Ramos (cell line): ENCODE measurements around the gene FEM1A.
"Not testable (repeated sequence)": the region's sequence is repeated elsewhere in the genome, so short reads cannot be mapped to it uniquely, and the experiment has no call there.

Source experiments
- in situ Hi-C: fragments of 300-500 bp; cut with MboI; formaldehyde crosslinking; loops from one replicate; pipeline ENCODE4 v1.14.3; 2022; ENCODE audit warnings: low sequenced_read_pairs; ENCODE audit not compliant: unreplicated experiment

FEM1A gene

GRCh38 chr19:4791183-4792018 is at the start of gene FEM1A:
Gene FEM1A, plus strand, starts transcription at chr19:4791734. Its CDS starts 121 bp downstream, at chr19:4791855.
- in situ Hi-C loops = no loop called here

DNA sequence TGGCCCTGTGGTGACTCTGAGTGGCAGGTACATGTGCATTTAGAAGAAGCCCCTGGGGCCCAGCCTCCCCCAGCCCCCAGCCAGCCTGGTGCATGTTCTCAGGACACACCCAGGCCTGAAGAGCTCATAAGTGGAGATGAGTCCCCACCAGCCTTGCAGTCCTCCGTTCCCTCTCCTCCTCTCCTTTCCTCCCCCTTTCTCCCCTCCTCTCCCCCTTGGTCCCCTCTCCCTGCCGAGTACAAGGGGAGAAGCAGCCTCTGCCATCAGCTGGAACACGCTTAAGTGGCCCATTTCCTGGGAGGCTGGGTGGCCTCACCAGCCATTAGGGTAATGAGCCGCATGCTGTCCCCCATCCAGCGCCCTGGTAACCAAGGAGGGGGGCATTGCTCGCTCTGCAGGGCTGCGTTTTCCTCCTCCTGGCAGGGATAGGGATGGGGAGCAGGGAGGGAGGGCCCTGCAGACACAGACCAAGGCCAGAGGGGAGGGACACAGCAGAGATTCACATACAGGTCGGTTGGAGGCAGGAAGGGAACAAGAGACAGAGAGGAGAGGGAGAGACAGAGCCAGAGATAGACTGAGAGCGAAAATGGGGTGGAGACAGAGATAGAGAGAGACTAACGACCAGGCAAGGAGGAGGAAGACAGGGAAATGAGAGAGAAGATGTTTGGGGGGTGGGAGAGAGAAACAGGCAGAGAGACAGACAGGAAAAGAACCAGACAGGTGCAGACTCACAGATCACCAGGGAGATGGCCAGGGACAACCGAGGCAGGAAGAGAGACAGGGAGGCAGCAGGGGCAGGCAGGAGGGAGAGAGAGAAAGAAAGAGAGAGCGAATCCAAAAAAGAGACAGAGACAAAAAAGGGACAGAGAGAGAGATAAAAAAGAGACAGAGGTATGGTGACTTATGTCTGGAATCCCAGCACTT is 48.5 kb upstream of the FEM1A start:
- in situ Hi-C loops = no loop called here

- in situ Hi-C loops = no loop called here
Observed at GRCh38 chr19:4744451-4745174, 46.9 kb upstream of the FEM1A start.

DNA sequence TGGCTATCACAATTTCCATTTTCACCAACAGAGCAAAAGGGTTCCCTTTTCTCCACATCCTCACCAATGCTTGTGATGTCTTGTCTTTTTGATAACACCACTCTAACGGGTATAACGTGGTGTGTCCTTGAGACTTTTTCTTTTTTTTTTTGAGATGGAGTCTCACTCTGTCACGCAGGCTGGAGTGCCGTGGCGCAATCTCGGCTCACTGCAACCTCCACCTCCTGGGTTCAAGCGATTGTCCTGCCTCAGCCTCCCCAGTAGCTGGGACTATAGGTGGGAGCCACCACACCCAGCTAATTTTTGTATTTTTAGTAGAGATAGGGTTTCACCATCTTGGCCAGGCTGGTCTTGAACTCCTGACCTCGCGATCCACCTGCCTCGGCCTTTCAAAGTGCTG is 46.4 kb upstream of the FEM1A start:
- in situ Hi-C loops = not testable (repeated sequence)

DNA sequence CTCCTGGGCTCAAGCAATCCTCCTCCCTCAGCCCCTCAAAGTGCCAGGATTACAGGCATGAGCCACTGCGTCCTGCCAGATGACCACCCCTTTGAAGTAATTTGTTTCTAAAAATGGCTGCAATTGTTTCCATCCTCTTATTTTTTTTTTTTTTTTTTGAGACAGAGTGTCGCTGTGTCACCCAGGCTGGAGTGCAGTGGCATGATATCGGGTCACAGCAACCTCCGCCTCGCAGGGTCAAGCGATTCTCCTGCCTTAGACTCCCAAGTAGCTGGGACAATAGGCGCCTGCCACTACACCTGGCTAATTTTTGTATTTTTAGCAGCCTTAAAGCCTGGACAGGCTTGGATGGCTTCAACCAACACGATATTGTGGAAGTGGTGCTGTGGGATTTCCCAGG is 45.5 kb upstream of the FEM1A start:
- in situ Hi-C loops = no loop called here

DNA sequence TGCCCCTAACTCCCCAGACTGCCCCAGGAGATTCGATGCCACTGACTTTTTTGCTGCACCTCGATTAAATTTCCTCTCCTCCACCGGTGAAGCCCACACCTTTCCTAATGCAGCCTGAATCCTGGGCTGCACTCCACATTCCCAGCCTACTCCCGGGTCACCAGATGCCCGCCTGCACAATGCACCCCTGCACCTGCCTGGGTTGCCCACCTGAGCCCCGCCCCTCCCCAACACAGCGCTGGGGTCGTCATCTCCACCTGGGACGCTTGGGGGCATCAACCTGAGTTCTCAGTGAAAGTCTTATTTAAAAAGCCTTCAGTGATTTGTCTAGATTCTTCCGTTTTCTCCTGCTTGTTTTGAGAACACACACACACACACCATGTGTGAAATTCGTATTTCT is 43.3 kb upstream of the FEM1A start:
- in situ Hi-C loops = no loop called here

GRCh38 chr19:4748589-4748988 is 42.9 kb upstream of the FEM1A start:
- in situ Hi-C loops = no loop called here

DNA sequence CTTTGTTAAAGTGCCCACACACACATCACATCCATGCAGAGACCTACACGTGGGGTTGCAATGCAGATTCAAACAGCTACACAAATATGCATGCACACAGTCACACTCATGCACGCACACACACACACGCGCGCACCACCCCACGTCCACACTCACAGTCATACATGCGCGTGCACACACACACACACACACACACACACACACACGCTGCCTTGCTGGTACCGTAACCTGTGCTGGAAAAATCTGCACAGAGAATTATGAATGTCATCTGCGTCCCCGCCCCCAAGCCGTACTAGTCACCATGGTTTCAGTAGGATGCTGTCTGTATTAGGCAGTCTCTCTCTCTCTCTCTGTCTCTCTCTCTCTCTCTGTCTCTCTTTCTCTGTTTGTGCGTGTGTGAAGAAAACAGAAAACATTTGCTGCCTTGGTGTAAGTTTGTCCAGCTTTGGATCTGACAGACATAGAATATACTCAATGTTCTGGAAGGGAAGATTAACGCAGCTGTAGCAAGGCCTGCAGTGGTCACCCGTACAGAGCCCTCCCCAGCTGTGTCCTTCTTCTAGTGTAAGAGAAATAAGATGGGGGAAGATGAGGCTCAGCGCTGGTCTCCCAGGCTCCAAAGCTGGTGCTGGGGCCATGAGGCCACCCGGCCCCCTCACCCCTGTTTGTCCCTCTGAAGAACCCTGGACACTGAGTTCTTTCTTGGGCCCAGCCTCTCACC is 41.5 kb upstream of the FEM1A start:
- in situ Hi-C loops = no loop called here

DNA sequence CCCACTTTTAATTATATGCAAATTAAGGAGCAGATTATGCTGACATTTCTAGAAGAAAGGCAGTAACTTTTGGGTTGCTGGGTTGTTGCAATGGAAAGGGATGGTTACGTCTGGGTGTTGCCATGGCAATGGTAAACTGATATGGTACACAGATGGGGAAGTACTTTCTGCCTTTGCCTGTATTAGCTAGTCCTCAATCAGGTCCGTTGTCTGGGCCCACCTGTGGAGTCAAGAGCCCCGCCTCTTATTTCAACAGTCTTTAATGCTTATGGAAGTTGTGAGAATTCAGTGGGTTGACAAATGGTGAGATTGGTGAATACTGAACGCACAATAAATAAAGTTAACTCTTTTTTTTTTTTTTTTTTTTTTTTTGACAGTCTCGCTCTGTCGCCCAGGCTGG is 37.3 kb upstream of the FEM1A start:
- in situ Hi-C loops = no loop called here

DNA sequence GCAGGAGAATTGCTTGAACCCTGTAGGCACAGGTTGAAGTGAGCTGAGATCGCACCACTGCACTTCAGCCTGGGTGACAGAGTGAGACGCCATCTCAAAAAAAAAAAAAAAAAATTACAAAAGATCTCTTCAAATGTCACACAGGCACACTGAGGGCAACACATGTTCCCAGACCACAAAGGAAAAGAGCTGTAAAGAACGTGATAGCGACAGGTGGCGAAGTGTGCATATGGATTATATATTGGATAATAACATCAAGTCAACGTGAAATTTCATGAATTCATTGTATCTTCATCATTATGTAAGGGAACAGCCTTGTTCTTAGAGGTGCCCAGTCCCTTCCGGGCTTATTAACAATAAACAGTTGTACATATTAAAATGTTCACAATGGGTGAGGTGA is 36.1 kb upstream of the FEM1A start:
- in situ Hi-C loops = no loop called here

DNA sequence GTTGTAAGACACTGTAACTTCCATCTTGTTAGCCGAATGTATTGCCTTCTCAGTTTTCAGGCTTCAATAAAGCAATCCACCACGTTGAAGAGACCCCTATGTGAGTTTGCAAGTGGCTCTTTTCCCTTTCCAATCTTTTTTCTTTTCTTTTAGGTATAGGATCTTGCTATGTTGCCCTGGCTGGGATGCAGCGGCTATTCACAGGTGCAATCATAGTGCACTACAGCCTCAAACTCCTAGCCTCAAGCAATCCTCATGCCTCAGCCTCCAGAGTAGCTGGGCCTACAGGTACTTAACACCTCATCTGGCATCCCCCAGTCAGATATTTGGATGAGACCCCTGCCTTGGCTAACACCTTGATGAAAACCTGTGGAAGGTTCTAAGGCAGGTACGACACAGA is 33.5 kb upstream of the FEM1A start:
- in situ Hi-C loops = no loop called here

DNA sequence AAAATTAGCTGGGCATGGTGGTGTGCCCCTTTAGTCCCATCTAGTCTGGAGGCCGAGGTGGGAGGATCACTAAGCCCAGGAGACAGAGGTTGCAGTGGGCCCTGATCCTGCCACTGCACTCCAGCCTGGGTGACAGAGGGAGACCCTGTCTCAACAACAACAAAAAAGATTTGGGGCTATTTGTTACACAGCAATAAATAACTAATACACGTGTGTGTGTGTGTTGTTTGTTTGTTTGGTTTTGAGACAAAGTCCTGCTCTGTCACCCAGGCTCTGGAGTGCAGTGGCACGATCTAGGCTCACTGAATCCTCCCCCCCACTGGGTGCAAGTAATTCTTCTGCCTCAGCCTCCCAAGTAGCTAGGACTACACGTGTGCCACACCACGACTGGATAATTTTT is 32.9 kb upstream of the FEM1A start:
- in situ Hi-C loops = no loop called here

GRCh38 chr19:4759388-4760284 is 31.9 kb upstream of the FEM1A start:
- in situ Hi-C loops = no loop called here

- in situ Hi-C loops = no loop called here
Observed at GRCh38 chr19:4760285-4760650, 31.3 kb upstream of the FEM1A start.

- in situ Hi-C loops = no loop called here
Observed at GRCh38 chr19:4763021-4763420, 28.5 kb upstream of the FEM1A start.

DNA sequence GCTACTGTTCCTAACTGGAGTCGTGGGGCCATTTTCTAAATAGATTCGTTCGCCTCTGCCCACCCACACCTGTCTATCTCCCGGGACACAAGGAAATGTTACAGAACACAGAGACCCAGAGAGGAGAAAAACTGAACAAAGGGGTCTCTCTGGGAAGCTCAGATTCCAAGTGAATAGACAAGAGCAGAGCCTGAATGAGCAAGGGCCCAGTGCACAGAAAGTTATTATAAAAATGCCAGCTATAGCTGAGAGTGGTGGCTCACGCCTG is 27.2 kb upstream of the FEM1A start:
- in situ Hi-C loops = no loop called here

- in situ Hi-C loops = no loop called here
Observed at GRCh38 chr19:4768934-4769777, 22.4 kb upstream of the FEM1A start.

GRCh38 chr19:4772566-4772965 is 19.0 kb upstream of the FEM1A start:
- in situ Hi-C loops = no loop called here
